Gastroesophageal sphincter (tissue), 3 donors: ENCODE results near the gene WNT5B.

Experiments
- CTCF ChIP-seq, 4 experiments: fragments of 200-600 bp in 2 of 4; fragments of 450-650 bp in 2 of 4; sonication (generic) in 1 of 4; IDR thresholded peaks; one replicate each; pipeline ENCODE4 v1.5.1; 2017 to 2019; ENCODE audit warnings: antibody characterized with exemption in 4 of 4, mild to moderate bottlenecking in 2 of 4, moderate library complexity in 2 of 4
- POLR2A ChIP-seq, 2 donors: fragments of 450-650 bp; IDR thresholded peaks; one replicate each; pipeline ENCODE4 v1.6.1; 2017; ENCODE audit warnings: antibody characterized with exemption in 2 of 2, mild to moderate bottlenecking in 2 of 2, moderate library complexity in 1 of 2
- POLR2AphosphoS5 ChIP-seq: sonication (generic); formaldehyde crosslinking; IDR thresholded peaks from one replicate; pipeline ENCODE4 v1.6.1; 2017; ENCODE audit warnings: antibody characterized with exemption

- TF ChIP-seq CTCF (IDR thresholded peaks at IDR 0.05) (no peak), POLR2A (IDR thresholded peaks at IDR 0.05) (no peak), POLR2AphosphoS5 (no peak)
These were observed 9.2 kb downstream of the WNT5B start for GRCh38 chr12:1638203-1638602.
